ENCODE data around the gene SOX13. TPM values are rescaled to one million over a fixed set of nuclear protein-coding genes. Genes with fewer than 3 reads are reported as not detected.

SOX13 gene
- total RNA-seq, 1 donor, result 0.81 TPM

DNA sequence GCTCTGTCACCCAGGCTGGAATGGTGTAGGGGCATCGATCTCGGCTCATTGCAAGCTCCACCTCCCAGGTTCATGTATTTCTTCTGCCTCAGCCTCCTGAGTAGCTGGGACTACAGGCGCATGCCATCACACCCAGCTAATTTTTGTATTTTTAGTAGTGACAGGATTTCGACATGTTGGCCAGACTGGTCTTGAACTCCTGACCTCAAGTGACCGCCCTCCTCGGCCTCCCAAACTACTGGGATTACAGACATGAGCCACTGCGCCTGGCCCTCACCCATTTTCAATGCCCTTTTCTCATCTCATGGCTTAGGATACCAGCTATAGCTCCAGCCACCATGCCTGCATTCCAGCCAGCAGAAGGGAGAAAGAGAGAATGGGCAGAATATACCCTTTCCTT lies 12.9 kb upstream of the SOX13 start:
- DNase-seq (ENCODE audit: low read depth in 2 of 3, low spot score in 2 of 3), result no peak

- DNase-seq (ENCODE audit: low read depth in 2 of 3, low spot score in 2 of 3), result no peak
Measured at GRCh38 chr1:204062106-204062505, 10.8 kb upstream of the SOX13 start.

GRCh38 chr1:204065174-204065985 lies 7.5 kb upstream of the SOX13 start:
- DNase-seq (ENCODE audit: low read depth in 2 of 3, low spot score in 2 of 3), result peak in 2 of 3 donors; percentile 34 to 54

- DNase-seq (ENCODE audit: low read depth in 2 of 3, low spot score in 2 of 3), result no peak
Measured at GRCh38 chr1:204065986-204066300, 7.0 kb upstream of the SOX13 start.

DNA sequence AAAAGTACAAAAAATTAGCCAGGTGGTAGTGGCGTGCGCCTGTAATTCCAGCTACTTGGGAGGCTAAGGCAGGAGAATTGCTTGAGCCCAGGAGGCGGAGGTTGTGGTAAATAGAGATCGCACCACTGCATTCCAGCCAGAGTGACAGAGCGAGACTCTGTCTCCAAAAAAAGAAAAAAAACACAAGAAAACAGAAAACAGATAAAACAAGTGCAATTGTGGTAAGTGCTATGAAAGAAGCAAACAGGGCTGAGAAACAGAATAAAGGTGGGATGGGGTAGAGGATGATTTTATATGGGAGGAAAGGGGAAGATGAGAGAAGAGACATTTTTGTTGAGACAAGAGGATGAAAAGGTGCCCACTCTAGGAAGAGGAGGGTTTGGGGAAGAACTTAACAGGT lies 5.0 kb upstream of the SOX13 start:
- DNase-seq (ENCODE audit: low read depth in 2 of 3, low spot score in 2 of 3), result no peak

GRCh38 chr1:204069887-204070286 lies 3.0 kb upstream of the SOX13 start:
- no peak for DNase-seq (ENCODE audit: low read depth in 2 of 3, low spot score in 2 of 3)

DNA sequence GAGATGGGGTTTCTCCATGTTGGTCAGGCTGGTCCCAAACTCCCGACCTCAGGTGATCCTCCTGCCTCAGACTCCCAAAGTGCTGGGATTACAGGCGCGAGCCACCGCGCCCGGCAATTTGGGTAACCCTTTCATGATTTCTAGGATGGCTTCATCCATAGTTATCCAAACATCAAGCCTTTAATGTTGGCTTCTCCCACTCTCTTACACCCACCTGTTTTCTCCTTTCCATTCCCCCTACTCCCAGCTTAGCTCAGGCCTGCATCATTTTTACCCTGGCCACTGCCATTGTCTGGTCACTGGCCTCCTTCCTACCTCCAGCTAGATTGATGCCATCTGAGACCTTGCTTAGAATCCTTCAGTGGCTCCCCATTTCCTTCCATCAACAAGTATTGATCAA lies 2.0 kb upstream of the SOX13 start:
- no peak for DNase-seq (ENCODE audit: low read depth in 2 of 3, low spot score in 2 of 3)

- DNase-seq (ENCODE audit: low read depth in 2 of 3, low spot score in 2 of 3), result peak in 1 of 3 donors; percentile 17
Measured at GRCh38 chr1:204073837-204074273, 940 bp downstream of the SOX13 start.

DNA sequence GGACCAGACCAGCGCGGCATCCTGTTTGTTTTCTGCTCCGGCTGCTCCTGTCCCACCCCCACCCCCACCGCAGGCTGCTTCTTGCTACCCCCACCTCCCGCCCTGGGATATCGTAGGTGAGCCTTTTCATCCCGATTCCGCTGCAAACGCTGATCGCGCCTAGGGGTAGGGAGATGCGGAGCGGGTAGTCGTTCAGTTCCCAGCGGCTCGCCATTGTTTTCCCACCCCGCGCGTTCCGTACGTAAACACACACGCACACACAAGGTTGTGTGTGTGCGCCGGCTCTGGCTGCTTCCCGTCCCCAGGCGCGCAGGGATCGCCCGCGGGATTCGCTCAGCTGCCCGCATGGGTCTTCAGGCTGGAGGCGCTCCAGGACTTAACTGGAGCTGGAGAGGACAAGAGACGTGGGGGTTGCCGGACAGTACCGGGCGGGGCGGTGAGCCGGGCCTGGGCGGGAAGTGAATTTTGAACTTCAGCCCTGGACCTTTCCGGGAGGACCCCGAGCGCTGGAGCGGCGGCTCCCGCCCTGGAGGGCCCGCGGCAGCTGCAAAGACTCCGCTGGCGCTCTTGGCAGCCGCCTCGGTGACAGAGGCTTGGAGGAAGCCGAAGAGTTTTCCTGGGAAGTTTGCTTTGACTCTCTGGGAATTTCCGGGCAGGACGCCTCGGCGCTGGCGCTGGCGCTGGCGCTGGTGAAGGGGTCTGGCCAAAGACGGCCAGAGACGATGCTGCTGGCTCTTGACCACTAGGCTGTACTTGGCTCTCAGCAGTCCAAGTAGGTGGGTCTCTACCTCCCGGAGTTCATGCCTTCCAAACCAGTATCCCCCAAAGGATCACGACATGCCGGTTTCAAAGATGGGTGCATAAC lies 1.6 kb downstream of the SOX13 start:
- no peak for DNase-seq (ENCODE audit: low read depth in 2 of 3, low spot score in 2 of 3)

- no peak for DNase-seq (ENCODE audit: low read depth in 2 of 3, low spot score in 2 of 3)
Measured at GRCh38 chr1:204075139-204075521, 2.2 kb downstream of the SOX13 start.

DNA sequence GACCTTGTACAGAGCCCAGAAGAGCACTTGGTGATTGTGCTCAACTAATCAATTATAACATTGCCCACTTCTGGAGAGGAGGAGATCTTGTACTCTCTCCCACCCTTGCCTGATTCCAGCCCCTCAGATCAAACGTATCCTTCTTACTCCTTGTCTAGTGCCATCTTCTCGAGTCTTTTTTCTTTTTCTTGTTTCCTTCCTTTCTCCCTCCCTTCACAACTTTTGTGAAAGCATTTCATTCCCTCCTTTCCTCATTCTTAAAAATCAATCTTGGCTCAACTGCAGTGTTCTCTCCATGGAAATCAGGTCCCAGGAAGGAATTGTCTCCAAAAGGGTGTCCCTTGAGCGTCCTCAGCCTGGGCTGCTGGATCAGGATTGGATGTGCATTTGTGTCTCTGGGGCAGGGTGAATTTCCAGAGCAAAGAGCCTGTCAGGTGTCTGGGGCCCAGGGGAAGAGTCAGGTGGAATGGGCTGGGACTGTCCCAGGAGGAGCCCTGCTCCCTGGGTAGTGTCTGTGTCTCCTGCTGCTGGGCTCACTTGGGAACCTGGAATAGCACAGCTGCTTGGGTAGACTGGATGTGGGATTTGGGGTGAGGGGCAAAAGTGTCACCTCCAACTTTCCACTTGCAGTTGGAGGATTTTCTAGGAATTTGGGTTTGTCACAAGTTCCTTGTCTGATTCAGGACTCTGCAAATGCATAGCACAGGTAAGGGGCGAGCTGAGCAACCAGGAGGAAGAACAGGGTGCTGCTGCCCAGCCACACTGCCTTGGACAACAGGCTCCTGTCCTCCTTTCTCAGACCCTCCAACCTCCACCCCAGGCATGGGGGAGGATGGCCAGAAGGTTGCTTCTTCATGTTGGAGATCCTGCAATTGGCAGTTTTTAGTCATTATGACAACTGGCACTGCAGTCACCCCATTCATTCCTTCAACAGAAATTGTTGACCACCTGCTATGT lies 3.3 kb downstream of the SOX13 start:
- no peak for DNase-seq (ENCODE audit: low read depth in 2 of 3, low spot score in 2 of 3)

DNA sequence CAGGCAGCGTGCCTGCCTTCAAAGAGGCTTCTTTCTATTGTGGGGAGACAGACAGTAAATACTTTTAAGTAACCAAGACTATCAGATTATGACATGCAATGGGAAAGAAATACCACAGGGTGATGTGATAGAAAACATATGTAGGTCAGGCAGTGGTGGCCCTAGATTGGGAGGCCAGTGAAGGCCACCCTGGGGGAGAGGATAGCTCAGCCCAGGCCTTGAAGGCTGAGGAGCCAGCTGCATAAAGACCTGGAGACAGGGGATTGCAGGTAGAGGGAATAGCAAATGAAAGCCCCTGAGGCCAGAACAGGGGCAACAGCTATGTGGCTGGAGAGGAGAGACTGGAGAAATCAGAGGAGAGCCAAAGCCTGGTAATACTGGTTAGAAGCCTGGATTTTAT lies 4.0 kb downstream of the SOX13 start:
- no peak for DNase-seq (ENCODE audit: low read depth in 2 of 3, low spot score in 2 of 3)

- no peak for DNase-seq (ENCODE audit: low read depth in 2 of 3, low spot score in 2 of 3)
Measured at GRCh38 chr1:204077979-204078696, 5.2 kb downstream of the SOX13 start.

- DNase-seq (ENCODE audit: low read depth in 2 of 3, low spot score in 2 of 3), result no peak
Measured at GRCh38 chr1:204079608-204079999, 6.7 kb downstream of the SOX13 start.

DNA sequence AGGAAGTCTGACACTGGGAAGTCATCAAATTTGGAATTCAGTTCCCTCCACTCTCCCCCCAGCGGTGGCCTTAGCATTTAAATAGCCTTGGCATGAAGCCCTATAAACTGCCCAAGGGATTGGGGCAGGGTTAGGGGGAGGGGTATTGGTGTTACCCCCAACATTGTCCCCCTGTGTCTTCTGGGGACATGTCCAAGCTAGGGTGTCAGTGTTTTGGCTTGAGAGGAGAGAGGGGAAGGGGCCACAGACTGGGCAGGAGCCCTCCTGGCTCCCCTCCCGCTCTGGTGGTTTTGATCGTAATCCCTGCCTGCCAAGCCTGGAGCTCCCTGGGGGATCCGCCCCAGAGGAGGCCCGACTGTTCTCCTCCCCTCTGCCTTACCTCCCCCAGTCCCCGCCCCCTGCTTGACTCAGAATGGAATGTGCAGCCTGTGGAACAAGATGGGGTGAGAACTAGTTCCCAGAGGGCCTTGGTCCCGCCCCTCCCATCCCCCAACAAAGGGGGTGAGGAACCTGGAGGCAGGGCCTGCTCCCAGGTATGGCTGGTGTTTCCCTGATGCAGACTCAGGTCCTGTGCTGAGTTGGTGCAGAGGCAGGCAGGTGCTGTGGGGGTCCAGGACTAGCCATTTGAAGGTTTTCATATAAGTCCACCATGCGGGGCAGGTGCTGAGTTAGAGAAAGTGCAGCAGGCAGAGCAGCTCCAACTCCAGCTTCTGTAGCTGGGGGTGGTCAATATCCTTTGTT lies 7.4 kb downstream of the SOX13 start:
- DNase-seq (ENCODE audit: low read depth in 2 of 3, low spot score in 2 of 3), result no peak

GRCh38 chr1:204081164-204081790 lies 8.4 kb downstream of the SOX13 start:
- DNase-seq (ENCODE audit: low read depth in 2 of 3, low spot score in 2 of 3), result no peak

GRCh38 chr1:204081791-204082513 lies 9.0 kb downstream of the SOX13 start:
- no peak for DNase-seq (ENCODE audit: low read depth in 2 of 3, low spot score in 2 of 3)

- DNase-seq (ENCODE audit: low read depth in 2 of 3, low spot score in 2 of 3), result no peak
Measured at GRCh38 chr1:204083491-204083890, 10.6 kb downstream of the SOX13 start.
